ENCODE results near the gene TFCP2L1. TPM values are rescaled to one million over a fixed set of nuclear protein-coding genes. Genes with fewer than 3 reads are reported as not detected.

TFCP2L1 gene
- total and polyA plus RNA-seq, 2 donors (not counting 1 experiment from before 2014, with no cell fraction given), result not detected

- DNase-seq (ENCODE audit: low read depth in 2 of 2), result no peak
- no peak overlapping the region for H2AFZ ChIP-seq (ENCODE audit: low read length)
- no peaks in the 10 kb centered on the region for H3K27me3 ChIP-seq (ENCODE audit: control insufficient read depth, insufficient read depth, low read length)
- no peak overlapping the region for H3K9ac ChIP-seq (ENCODE audit: insufficient read depth, low read length)
- H4K20me1 ChIP-seq (ENCODE audit: control insufficient read depth, extremely low read depth, insufficient read depth, low read length), result no peaks in the 10 kb centered on the region
- TF ChIP-seq CTCF (conservative IDR thresholded peaks at IDR 0.05 in 1 of 2, IDR thresholded peaks at IDR 0.05 in 1 of 2; ENCODE audit: low read depth in 1 of 2, low read length in 2 of 2) (no peak), EZH2 (IDR thresholded peaks at IDR 0.05; ENCODE audit: low read length, missing control alignments) (no peak)
- H3K4me2 ChIP-seq (ENCODE audit: extremely low read depth, insufficient read depth, low read length), result no peak overlapping the region
- H3K4me1 ChIP-seq (ENCODE audit: control insufficient read depth, extremely low read depth, insufficient read depth, low read length), result no peaks in the 10 kb centered on the region
- no peaks in the 10 kb centered on the region for H3K9me3 ChIP-seq (ENCODE audit: control insufficient read depth, insufficient read depth, low read depth, low read length)
- H3K36me3 ChIP-seq (ENCODE audit: control insufficient read depth, insufficient read depth, low read length), result no peaks in the 10 kb centered on the region
- no peaks in the 10 kb centered on the region for H3K79me2 ChIP-seq (ENCODE audit: control insufficient read depth, insufficient read depth, low read length)
- no peak overlapping the region for H3K4me3 ChIP-seq (replicated peaks in 1 of 4; ENCODE audit: control extremely low read depth in 1 of 4, insufficient read depth in 1 of 4, low read depth in 3 of 4, low read length in 4 of 4)
- no peak overlapping the region for H3K27ac ChIP-seq (ENCODE audit: insufficient read depth, low read length)
Observed at GRCh38 chr2:121263996-121264715, 20.8 kb downstream of the TFCP2L1 start.

- H3K4me3 ChIP-seq (replicated peaks in 1 of 4; ENCODE audit: control extremely low read depth in 1 of 4, insufficient read depth in 1 of 4, low read depth in 3 of 4, low read length in 4 of 4), result no peak overlapping the region
- H3K9ac ChIP-seq (ENCODE audit: insufficient read depth, low read length), result no peak overlapping the region
Observed at GRCh38 chr2:121260370-121261154, 24.4 kb downstream of the TFCP2L1 start.

More at GRCh38 chr2:121260370-121261154, 24.4 kb downstream of the TFCP2L1 start:
- no peak for DNase-seq (ENCODE audit: low read depth in 2 of 2)
- no peaks in the 10 kb centered on the region for H3K27me3 ChIP-seq (ENCODE audit: control insufficient read depth, insufficient read depth, low read length)
- H3K4me2 ChIP-seq (ENCODE audit: extremely low read depth, insufficient read depth, low read length), result no peak overlapping the region
- H3K79me2 ChIP-seq (ENCODE audit: control insufficient read depth, insufficient read depth, low read length), result no peaks in the 10 kb centered on the region
- TF ChIP-seq EZH2 (IDR thresholded peaks at IDR 0.05; ENCODE audit: low read length, missing control alignments) (no peak), CTCF (conservative IDR thresholded peaks at IDR 0.05 in 1 of 2, IDR thresholded peaks at IDR 0.05 in 1 of 2; ENCODE audit: low read depth in 1 of 2, low read length in 2 of 2) (no peak)
- no peaks in the 10 kb centered on the region for H3K36me3 ChIP-seq (ENCODE audit: control insufficient read depth, insufficient read depth, low read length)
- H3K27ac ChIP-seq (ENCODE audit: insufficient read depth, low read length), result no peak overlapping the region
- H3K9me3 ChIP-seq (ENCODE audit: control insufficient read depth, insufficient read depth, low read depth, low read length), result no peaks in the 10 kb centered on the region
- H2AFZ ChIP-seq (ENCODE audit: low read length), result no peak overlapping the region
- no peaks in the 10 kb centered on the region for H3K4me1 ChIP-seq (ENCODE audit: control insufficient read depth, extremely low read depth, insufficient read depth, low read length)
- no peaks in the 10 kb centered on the region for H4K20me1 ChIP-seq (ENCODE audit: control insufficient read depth, extremely low read depth, insufficient read depth, low read length)

Data from fibroblast of lung (primary cell).